Sigmoid colon (tissue), 7 donors: ENCODE measurements around the gene PCSK2. TPM values are rescaled to one million over a fixed set of nuclear protein-coding genes. Genes with fewer than 3 reads are reported as not detected.

Experiments
- DNase-seq: peaks from one replicate; pipeline ENCODE4 v3.0.0-alpha.2; 2019
- H3K27ac ChIP-seq, 4 donors: fragments of 200-600 bp; sonication (generic); one replicate each; pipeline ENCODE4 v1.5.1; 2016 to 2019; ENCODE audit warnings: mild to moderate bottlenecking in 1 of 4
- H3K27me3 ChIP-seq, 3 donors: fragments of 200-600 bp; sonication (generic); one replicate each; pipeline ENCODE4 v1.5.1; 2019; ENCODE audit warnings: mild to moderate bottlenecking in 1 of 3
- H3K36me3 ChIP-seq, 4 donors: fragments of 200-600 bp; sonication (generic); one replicate each; pipeline ENCODE4 v1.5.1; 2016 to 2019
- H3K4me1 ChIP-seq, 4 donors: fragments of 200-600 bp; sonication (generic); one replicate each; pipeline ENCODE4 v1.5.1; 2017 to 2019
- H3K4me3 ChIP-seq, 4 donors: fragments of 200-600 bp; sonication (generic); one replicate each; pipeline ENCODE4 v1.5.1; 2017 to 2019; ENCODE audit warnings: mild to moderate bottlenecking in 2 of 4, moderate library complexity in 1 of 4
- H3K9me3 ChIP-seq, 4 donors: fragments of 200-600 bp in 3 of 4; sonication (generic) in 3 of 4; one replicate each; pipeline versions ENCODE4 v1.5.1 to v1.6.1; 2013 to 2019
- CTCF ChIP-seq, 4 experiments: fragments of 450-650 bp in 3 of 4; fragments of 200-600 bp in 1 of 4; IDR thresholded peaks; one replicate each; pipeline ENCODE4 v1.5.1; 2016 to 2019; ENCODE audit warnings: antibody characterized with exemption in 4 of 4, mild to moderate bottlenecking in 3 of 4, moderate library complexity in 2 of 4
- EP300 ChIP-seq, 4 donors: sonication (generic); formaldehyde crosslinking; IDR thresholded peaks; one replicate each; pipeline ENCODE4 v1.6.1; 2017; ENCODE audit warnings: antibody characterized with exemption in 4 of 4
- POLR2A ChIP-seq, 2 donors: fragments of 450-650 bp; IDR thresholded peaks; one replicate each; pipeline ENCODE4 v1.6.1; 2016; ENCODE audit warnings: antibody characterized with exemption in 2 of 2, mild to moderate bottlenecking in 2 of 2, moderate library complexity in 2 of 2
- POLR2AphosphoS5 ChIP-seq, 4 donors: sonication (generic); formaldehyde crosslinking; IDR thresholded peaks; one replicate each; pipeline ENCODE4 v1.6.1; 2017; ENCODE audit warnings: antibody characterized with exemption in 4 of 4
- WGBS, 2 donors: extraction: QIAGEN DNeasy Blood & Tissue Kit; methylation state at CpG; one replicate each; pipeline ENCODE4 v1.1.7; 2013; 5-methylcytosine and 5-hydroxymethylcytosine counted together
- intact Hi-C: fragments of 100-400 bp; cut with DNase I; formaldehyde crosslinking; loops from one replicate; pipeline ENCODE4 v1.15.1; 2023
- polyA plus RNA-seq, 3 donors: library from polyadenylated mRNA; stranded (reverse); fragments of 200-250 nt; gene quantifications; one replicate each; pipeline ENCODE4 v1.2.3, GENCODE V29; 2013
- total RNA-seq, 4 donors: library from RNA; depleted of rRNA; stranded (reverse); fragments of >200 nt; gene quantifications; one replicate each; pipeline ENCODE4 v1.1.0, GENCODE V29; 2016
- donor health status: healthy with polysubstance abuse.
- donor health status: Bipolar disorder and iron deficiency.
- donor health status: healthy.

PCSK2 gene
- total and polyA plus RNA-seq, 7 donors = 0.54 to 5.4 (median 2.4) TPM; not detected in 1

GRCh38 chr20:17197041-17197440 is 29.8 kb upstream of the PCSK2 start:
- Histone ChIP-seq H3K4me1 (no peaks in the 10 kb centered on the region), H3K27me3 (no peaks in the 10 kb centered on the region), H3K9me3 (no peaks in the 10 kb centered on the region), H3K27ac (no peak overlapping the region), H3K4me3 (no peak overlapping the region), H3K36me3 (no peaks in the 10 kb centered on the region)
- TF ChIP-seq POLR2A (IDR thresholded peaks at IDR 0.05) (no peak), CTCF (IDR thresholded peaks at IDR 0.05) (no peak), EP300 (IDR thresholded peaks at IDR 0.05) (no peak), POLR2AphosphoS5 (IDR thresholded peaks at IDR 0.05) (no peak)
- WGBS, 2 donors = 33 to 56% methylated on average over 2 of the region's 2 CpGs
- DNase-seq = no peak
- intact Hi-C loops = no loop called here

DNA sequence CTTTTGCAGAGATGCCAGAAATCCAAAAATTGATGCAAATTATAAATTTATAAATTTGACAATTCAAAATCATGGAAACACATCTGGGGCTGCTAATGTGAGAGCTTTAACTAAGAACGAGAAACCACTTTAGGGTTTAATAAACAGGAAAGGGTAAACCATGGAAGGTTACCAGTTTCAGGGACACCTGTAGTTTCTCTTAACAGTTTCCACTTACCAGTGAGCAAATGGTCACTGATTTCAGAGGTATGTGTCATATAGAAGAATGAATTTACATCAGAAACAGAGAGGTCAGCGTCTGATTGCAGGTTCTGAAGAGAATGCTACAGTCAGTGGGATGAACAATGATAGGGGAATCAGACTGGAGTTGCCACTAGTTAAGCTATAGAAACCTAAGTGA is 24.8 kb upstream of the PCSK2 start:
- Histone ChIP-seq H3K27ac (no peak overlapping the region), H3K4me3 (no peak overlapping the region), H3K36me3 (no peaks in the 10 kb centered on the region), H3K27me3 (no peaks in the 10 kb centered on the region), H3K4me1 (no peaks in the 10 kb centered on the region), H3K9me3 (no peaks in the 10 kb centered on the region)
- intact Hi-C loops = no loop called here
- WGBS, 2 donors = 60% methylated on average over 2 of the region's 2 CpGs
- DNase-seq = no peak
- TF ChIP-seq CTCF (IDR thresholded peaks at IDR 0.05) (no peak), POLR2A (IDR thresholded peaks at IDR 0.05) (no peak), EP300 (IDR thresholded peaks at IDR 0.05) (no peak), POLR2AphosphoS5 (IDR thresholded peaks at IDR 0.05) (no peak)

DNA sequence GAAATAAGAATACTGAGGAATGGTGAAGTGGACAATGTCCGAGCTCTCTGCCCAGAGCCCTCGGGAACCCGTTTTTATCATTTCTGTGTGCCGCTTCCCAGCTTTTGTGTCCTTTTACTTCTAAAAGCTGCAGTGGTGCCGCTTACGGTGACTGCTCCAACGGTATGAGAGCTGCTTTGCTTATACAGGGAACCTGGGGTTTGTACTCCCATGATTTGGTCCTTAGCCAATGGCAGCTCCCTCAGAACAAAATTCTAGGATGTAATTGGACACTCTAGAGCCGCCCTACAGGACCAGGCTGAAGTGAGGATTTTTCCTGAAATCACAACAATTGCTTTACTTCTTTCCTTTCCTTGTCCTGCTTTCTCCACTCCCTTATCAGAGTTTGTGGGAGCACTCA is 24.2 kb upstream of the PCSK2 start:
- Histone ChIP-seq H3K4me3 (no peak overlapping the region), H3K36me3 (no peaks in the 10 kb centered on the region), H3K27ac (no peak overlapping the region), H3K4me1 (no peaks in the 10 kb centered on the region), H3K27me3 (no peaks in the 10 kb centered on the region), H3K9me3 (peaks cover 0 to under 1% (median 0%) of the 10 kb centered on the region in 4 donors)
- TF ChIP-seq CTCF (IDR thresholded peaks at IDR 0.05) (no peak), POLR2A (IDR thresholded peaks at IDR 0.05) (no peak), POLR2AphosphoS5 (IDR thresholded peaks at IDR 0.05) (no peak)
- 17 to 19% methylated on average over 8 of the region's 8 CpGs for WGBS, 2 donors
- no peak for DNase-seq
- intact Hi-C loops = no loop called here

GRCh38 chr20:17205084-17205813 is 21.6 kb upstream of the PCSK2 start:
- DNase-seq = no peak
- H3K27ac ChIP-seq = no peak overlapping the region
- H3K4me3 ChIP-seq = no peak overlapping the region
- intact Hi-C loops = no loop called here
- H3K36me3 ChIP-seq = no peaks in the 10 kb centered on the region
- TF ChIP-seq POLR2A (IDR thresholded peaks at IDR 0.05) (no peak), CTCF (IDR thresholded peaks at IDR 0.05) (no peak), POLR2AphosphoS5 (IDR thresholded peaks at IDR 0.05) (no peak), EP300 (IDR thresholded peaks at IDR 0.05) (no peak)
- no peaks in the 10 kb centered on the region for H3K27me3 ChIP-seq
- H3K4me1 ChIP-seq = no peaks in the 10 kb centered on the region
- H3K9me3 ChIP-seq = peaks cover 0 to 1% (median 0%) of the 10 kb centered on the region in 4 donors
- WGBS, 2 donors = 67 to 75% methylated on average over 7 of the region's 7 CpGs

DNA sequence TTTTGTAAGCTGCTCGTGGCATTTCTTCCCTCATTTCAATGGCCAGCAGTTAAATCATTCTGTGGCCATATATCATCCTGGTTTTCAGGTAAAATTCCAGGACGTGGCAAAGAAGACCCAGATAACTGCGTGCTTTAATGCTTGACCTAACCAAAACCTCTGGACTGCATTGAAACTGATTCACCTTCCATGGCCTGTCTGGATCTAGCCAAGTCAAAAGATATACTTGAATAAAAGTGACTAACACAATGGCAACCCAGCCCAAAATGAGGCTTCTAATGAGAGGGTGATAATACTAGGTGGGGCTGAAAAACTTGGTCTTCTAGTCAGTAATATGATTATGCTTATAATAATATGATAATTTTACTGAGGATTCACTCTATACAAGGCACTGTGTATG is 16.5 kb upstream of the PCSK2 start:
- Histone ChIP-seq H3K4me3 (no peak overlapping the region), H3K36me3 (no peaks in the 10 kb centered on the region), H3K27me3 (no peaks in the 10 kb centered on the region), H3K4me1 (no peaks in the 10 kb centered on the region), H3K27ac (no peak overlapping the region), H3K9me3 (peaks cover 0 to 1% (median 0%) of the 10 kb centered on the region in 4 donors)
- TF ChIP-seq POLR2A (IDR thresholded peaks at IDR 0.05) (no peak), EP300 (IDR thresholded peaks at IDR 0.05) (no peak), POLR2AphosphoS5 (IDR thresholded peaks at IDR 0.05) (no peak), CTCF (IDR thresholded peaks at IDR 0.05) (no peak)
- no peak for DNase-seq
- intact Hi-C loops = no loop called here
- WGBS, 2 donors = 56 to 64% methylated on average over 3 of the region's 3 CpGs
